Measurements from ENCODE around the gene ARHGAP8. TPM values are rescaled to one million over a fixed set of nuclear protein-coding genes. Genes with fewer than 3 reads are reported as not detected.

ARHGAP8 gene
- total RNA-seq, 3 donors from 2014 or later = 25.0 to 74.6 (median 43.7) TPM

- DNase-seq (no peak), ATAC-seq (no peak)
- intact Hi-C loops (cut with DNase I, micrococcal nuclease) = no loop called here
- TF ChIP-seq CTCF (IDR thresholded peaks at IDR 0.05) = no peak
- H3K4me1 ChIP-seq (ENCODE audit: low read depth) = peaks cover 3% of the 10 kb centered on the region
- no peaks in the 10 kb centered on the region for H3K36me3 ChIP-seq (ENCODE audit: low read depth)
- no peak overlapping the region for H3K4me3 ChIP-seq
- no peaks in the 10 kb centered on the region for H3K9me3 ChIP-seq
Observed at GRCh38 chr22:44721213-44721612, 31.2 kb upstream of the ARHGAP8 start.

- intact Hi-C loops (cut with DNase I, micrococcal nuclease) = no loop called here
- no peaks in the 10 kb centered on the region for H3K36me3 ChIP-seq (ENCODE audit: low read depth)
- no peaks in the 10 kb centered on the region for H3K9me3 ChIP-seq
- H3K4me3 ChIP-seq = no peak overlapping the region
- H3K4me1 ChIP-seq (ENCODE audit: low read depth) = peaks cover 3% of the 10 kb centered on the region
- no peak for DNase-seq
- ATAC-seq = no peak
- TF ChIP-seq CTCF (IDR thresholded peaks at IDR 0.05) = no peak
Observed at GRCh38 chr22:44722611-44723010, 29.8 kb upstream of the ARHGAP8 start.

GRCh38 chr22:44723801-44724200, 28.6 kb upstream of the ARHGAP8 start:
- no peaks in the 10 kb centered on the region for H3K9me3 ChIP-seq
- no peaks in the 10 kb centered on the region for H3K36me3 ChIP-seq (ENCODE audit: low read depth)
- intact Hi-C loops (cut with DNase I, micrococcal nuclease) = no loop called here
- DNase-seq (no peak), ATAC-seq (no peak)
- peaks cover 3% of the 10 kb centered on the region for H3K4me1 ChIP-seq (ENCODE audit: low read depth)
- no peak overlapping the region for H3K4me3 ChIP-seq
- no peak for TF ChIP-seq CTCF (IDR thresholded peaks at IDR 0.05)

- peaks cover 2% of the 10 kb centered on the region for H3K4me1 ChIP-seq (ENCODE audit: low read depth)
- DNase-seq = no peak
- no peaks in the 10 kb centered on the region for H3K36me3 ChIP-seq (ENCODE audit: low read depth)
- ATAC-seq = no peak
- no peaks in the 10 kb centered on the region for H3K9me3 ChIP-seq
- H3K4me3 ChIP-seq = no peak overlapping the region
- no peak for TF ChIP-seq CTCF (IDR thresholded peaks at IDR 0.05)
- intact Hi-C loops (cut with DNase I, micrococcal nuclease) = no loop called here
Observed at GRCh38 chr22:44724416-44724815, 28.0 kb upstream of the ARHGAP8 start.

GRCh38 chr22:44724859-44725258, 27.5 kb upstream of the ARHGAP8 start:
- Histone ChIP-seq H3K36me3 (ENCODE audit: low read depth) (no peaks in the 10 kb centered on the region), H3K9me3 (no peaks in the 10 kb centered on the region), H3K4me1 (ENCODE audit: low read depth) (peaks cover 4% of the 10 kb centered on the region), H3K4me3 (no peak overlapping the region)
- ATAC-seq = no peak
- TF ChIP-seq CTCF (IDR thresholded peaks at IDR 0.05) = no peak
- intact Hi-C loops (cut with DNase I, micrococcal nuclease) = no loop called here
- DNase-seq = no peak

GRCh38 chr22:44726439-44726838, 25.9 kb upstream of the ARHGAP8 start:
- intact Hi-C loops (cut with DNase I, micrococcal nuclease) = no loop called here
- no peak for DNase-seq
- H3K36me3 ChIP-seq (ENCODE audit: low read depth) = no peaks in the 10 kb centered on the region

More at GRCh38 chr22:44726439-44726838, 25.9 kb upstream of the ARHGAP8 start:
- H3K4me3 ChIP-seq = no peak overlapping the region
- no peaks in the 10 kb centered on the region for H3K9me3 ChIP-seq
- no peak for ATAC-seq
- peaks cover 4% of the 10 kb centered on the region for H3K4me1 ChIP-seq (ENCODE audit: low read depth)
- no peak for TF ChIP-seq CTCF (IDR thresholded peaks at IDR 0.05)
